ENCODE measurements around the gene BRAF.

DNA sequence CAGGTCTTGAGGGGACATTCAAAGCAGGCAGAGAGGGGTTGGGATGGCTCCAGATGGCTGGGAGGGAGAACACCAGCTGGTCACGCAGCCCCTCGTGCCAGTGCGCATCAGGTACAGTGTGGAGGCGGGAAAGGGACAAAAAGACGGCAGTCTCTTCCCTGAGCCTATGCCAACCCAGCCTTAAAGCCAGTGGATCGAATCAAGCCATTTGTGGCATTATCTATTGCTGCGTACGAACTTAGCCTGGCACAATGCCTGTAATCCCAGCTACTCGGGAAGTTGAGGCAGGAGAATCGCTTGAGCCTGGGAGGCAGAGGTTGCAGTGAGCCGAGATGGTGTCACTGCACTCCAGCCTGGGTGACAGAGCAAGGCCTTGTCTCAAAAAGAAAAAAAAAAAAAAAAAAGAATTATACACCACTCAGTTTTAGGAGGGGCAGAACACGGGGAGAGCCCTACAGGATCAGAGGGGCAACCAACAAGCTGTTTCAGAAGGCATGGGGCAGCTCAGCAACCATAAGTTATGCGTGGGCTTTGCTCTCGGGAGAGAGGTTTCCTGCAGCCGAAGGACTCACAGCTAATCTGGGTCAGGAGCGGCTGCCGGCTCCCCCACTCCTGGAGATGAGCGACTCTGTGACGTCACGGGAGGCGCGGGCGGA, 228.6 kb downstream of the BRAF start:
- no peak for TF ChIP-seq POLR2A (IDR thresholded peaks at IDR 0.05)
- TF ChIP-seq, protein P1, sequence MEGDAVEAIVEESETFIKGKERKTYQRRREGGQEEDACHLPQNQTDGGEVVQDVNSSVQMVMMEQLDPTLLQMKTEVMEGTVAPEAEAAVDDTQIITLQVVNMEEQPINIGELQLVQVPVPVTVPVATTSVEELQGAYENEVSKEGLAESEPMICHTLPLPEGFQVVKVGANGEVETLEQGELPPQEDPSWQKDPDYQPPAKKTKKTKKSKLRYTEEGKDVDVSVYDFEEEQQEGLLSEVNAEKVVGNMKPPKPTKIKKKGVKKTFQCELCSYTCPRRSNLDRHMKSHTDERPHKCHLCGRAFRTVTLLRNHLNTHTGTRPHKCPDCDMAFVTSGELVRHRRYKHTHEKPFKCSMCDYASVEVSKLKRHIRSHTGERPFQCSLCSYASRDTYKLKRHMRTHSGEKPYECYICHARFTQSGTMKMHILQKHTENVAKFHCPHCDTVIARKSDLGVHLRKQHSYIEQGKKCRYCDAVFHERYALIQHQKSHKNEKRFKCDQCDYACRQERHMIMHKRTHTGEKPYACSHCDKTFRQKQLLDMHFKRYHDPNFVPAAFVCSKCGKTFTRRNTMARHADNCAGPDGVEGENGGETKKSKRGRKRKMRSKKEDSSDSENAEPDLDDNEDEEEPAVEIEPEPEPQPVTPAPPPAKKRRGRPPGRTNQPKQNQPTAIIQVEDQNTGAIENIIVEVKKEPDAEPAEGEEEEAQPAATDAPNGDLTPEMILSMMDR (IDR thresholded peaks at IDR 0.05): no peak
- TF ChIP-seq EP300 (IDR thresholded peaks at IDR 0.05): no peak

All from tibial nerve (tissue), 4 donors.